Epithelial cell of esophagus (primary cell): ENCODE measurements around the gene RALGAPA1.
"Not testable (repeated sequence)": the region's sequence is repeated elsewhere in the genome, so short reads cannot be mapped to it uniquely, and the experiment has no call there.

Experiments used
- DNase-seq: peaks from one replicate; pipeline ENCODE4 v3.0.0; 2010; ENCODE audit warnings: low read depth
- H3K4me3 ChIP-seq: 2 replicates; pipeline ENCODE4 v1.5.1; 2011; ENCODE audit warnings: mild to moderate bottlenecking, low read length, control low read depth
- CTCF ChIP-seq: IDR thresholded peaks from 2 replicates; pipeline ENCODE4 v1.5.1; 2011; ENCODE audit warnings: low read depth, mild to moderate bottlenecking, low read length, control low read depth, inconsistent platforms; ENCODE audit not compliant: insufficient read depth; ENCODE audit errors: missing control alignments

The RALGAPA1 gene

GRCh38 chr14:35637851-35638250 lies 171.2 kb downstream of the RALGAPA1 start:
- TF ChIP-seq CTCF: no peak
- no peak overlapping the region for H3K4me3 ChIP-seq
- no peak for DNase-seq

- no peak overlapping the region for H3K4me3 ChIP-seq
- DNase-seq: no peak
- TF ChIP-seq CTCF: no peak
Measured at GRCh38 chr14:35637269-35637668, 171.8 kb downstream of the RALGAPA1 start.

GRCh38 chr14:35632676-35633075 lies 176.4 kb downstream of the RALGAPA1 start:
- TF ChIP-seq CTCF: no peak
- peak; percentile 4 for DNase-seq
- no peak overlapping the region for H3K4me3 ChIP-seq

- DNase-seq: no peak
- TF ChIP-seq CTCF: no peak
Measured at GRCh38 chr14:35632271-35632670, 176.8 kb downstream of the RALGAPA1 start.

GRCh38 chr14:35631071-35631805 lies 177.9 kb downstream of the RALGAPA1 start:
- no peak for TF ChIP-seq CTCF
- no peak overlapping the region for H3K4me3 ChIP-seq
- no peak for DNase-seq

More at GRCh38 chr14:35632271-35632670, 176.8 kb downstream of the RALGAPA1 start:
- no peak overlapping the region for H3K4me3 ChIP-seq

- TF ChIP-seq CTCF: no peak
- no peak overlapping the region for H3K4me3 ChIP-seq
- no peak for DNase-seq
Measured at GRCh38 chr14:35628989-35629388, 180.1 kb downstream of the RALGAPA1 start.

- not testable (repeated sequence) for H3K4me3 ChIP-seq, DNase-seq
Measured at GRCh38 chr14:35626947-35627346, 182.1 kb downstream of the RALGAPA1 start.

- not testable (repeated sequence) for H3K4me3 ChIP-seq, DNase-seq
Measured at GRCh38 chr14:35621996-35622395, 187.1 kb downstream of the RALGAPA1 start.

- DNase-seq, H3K4me3 ChIP-seq: not testable (repeated sequence)
Measured at GRCh38 chr14:35619998-35620397, 189.1 kb downstream of the RALGAPA1 start.

- not testable (repeated sequence) for H3K4me3 ChIP-seq, DNase-seq
Measured at GRCh38 chr14:35619461-35619860, 189.6 kb downstream of the RALGAPA1 start.
